Measurements from ENCODE around the gene RNF168. TPM values are rescaled to one million over a fixed set of nuclear protein-coding genes. Genes with fewer than 3 reads are reported as not detected.
"Not testable (repeated sequence)": the region's sequence is repeated elsewhere in the genome, so short reads cannot be mapped to it uniquely, and the experiment has no call there.

Gene RNF168
- total RNA-seq: 10 to 100 TPM; 14.7 to 21.3 (median 17.9) TPM

- H3K27me3 ChIP-seq: no peaks in the 10 kb centered on the region
- TF ChIP-seq POLR2A (IDR thresholded peaks at IDR 0.05) (peak; percentile 28 to 93), CTCF (IDR thresholded peaks at IDR 0.05) (no peak)
- H3K27ac ChIP-seq: peak within 1 kb of the TSS; percentile 69 to 97 (median 85)
- intact Hi-C loops (cut with DNase I): no loop called here
- H3K4me3 ChIP-seq (replicated peaks in 1 of 3): peak within 1 kb of the TSS; percentile 37 to 93 (median 49)
- H3K36me3 ChIP-seq: no peaks in the 10 kb centered on the region
- H3K4me1 ChIP-seq: peaks cover 6 to 10% of the 10 kb centered on the region in 2 donors
- WGBS, 2 donors: 0 to 1% methylated on average over 22 to 27 of the region's 75 CpGs
- peak; percentile 95 for DNase-seq
- H3K9me3 ChIP-seq: no peaks in the 10 kb centered on the region
These were observed at the start of gene RNF168 for GRCh38 chr3:196503196-196504076. TSS of gene RNF168 (minus strand) at chr3:196503768. CDS start at chr3:196503173, 595 bp downstream.

- Histone ChIP-seq H3K36me3 (no peaks in the 10 kb centered on the region), H3K9me3 (no peaks in the 10 kb centered on the region), H3K4me3 (replicated peaks in 1 of 3) (no peak overlapping the region), H3K27ac (no peak overlapping the region), H3K4me1 (no peaks in the 10 kb centered on the region), H3K27me3 (no peaks in the 10 kb centered on the region)
- intact Hi-C loops (cut with DNase I): no loop called here
- no peak for TF ChIP-seq POLR2A (IDR thresholded peaks at IDR 0.05)
- TF ChIP-seq CTCF (IDR thresholded peaks at IDR 0.05): no peak
- no peak for DNase-seq
- whole genome bisulfite sequencing, 2 donors: 95 to 96% methylated on average over 5 of the region's 5 CpGs
These were observed 48.7 kb upstream of the RNF168 start for GRCh38 chr3:196552253-196552652.

GRCh38 chr3:196550172-196550571 lies 46.6 kb upstream of the RNF168 start:
- H3K9me3 ChIP-seq; H3K36me3 ChIP-seq; H3K4me1 ChIP-seq; intact Hi-C loops (cut with DNase I); DNase-seq; H3K27ac ChIP-seq; H3K27me3 ChIP-seq; H3K4me3 ChIP-seq (replicated peaks in 1 of 3): not testable (repeated sequence)
- WGBS, 2 donors: 84 to 94% methylated on average over 3 of the region's 3 CpGs

GRCh38 chr3:196549312-196549711 lies 45.7 kb upstream of the RNF168 start:
- H3K27me3 ChIP-seq; H3K4me3 ChIP-seq (replicated peaks in 1 of 3); H3K4me1 ChIP-seq; H3K36me3 ChIP-seq; H3K9me3 ChIP-seq; intact Hi-C loops (cut with DNase I); DNase-seq; H3K27ac ChIP-seq: not testable (repeated sequence)
- 100% methylated on average over 1 of the region's 1 CpG for WGBS, 2 donors

- Histone ChIP-seq H3K4me1 (no peaks in the 10 kb centered on the region), H3K9me3 (no peaks in the 10 kb centered on the region), H3K36me3 (no peaks in the 10 kb centered on the region), H3K27ac (no peak overlapping the region), H3K4me3 (replicated peaks in 1 of 3) (no peak overlapping the region), H3K27me3 (no peaks in the 10 kb centered on the region)
- 88 to 91% methylated on average over 2 of the region's 2 CpGs for WGBS, 2 donors
- no peak for TF ChIP-seq CTCF (IDR thresholded peaks at IDR 0.05)
- TF ChIP-seq POLR2A (IDR thresholded peaks at IDR 0.05): no peak
- intact Hi-C loops (cut with DNase I): no loop called here
- DNase-seq: no peak
These were observed 43.5 kb upstream of the RNF168 start for GRCh38 chr3:196547067-196547466.

- intact Hi-C loops (cut with DNase I): no loop called here
- no peaks in the 10 kb centered on the region for H3K9me3 ChIP-seq
- H3K36me3 ChIP-seq: no peaks in the 10 kb centered on the region
- H3K27ac ChIP-seq: no peak overlapping the region
- TF ChIP-seq POLR2A (IDR thresholded peaks at IDR 0.05): no peak
- no peak for TF ChIP-seq CTCF (IDR thresholded peaks at IDR 0.05)
- no peak for DNase-seq
- H3K4me1 ChIP-seq: no peaks in the 10 kb centered on the region
- H3K27me3 ChIP-seq: no peaks in the 10 kb centered on the region
- WGBS, 2 donors: 62 to 74% methylated on average over 5 of the region's 5 CpGs
- no peak overlapping the region for H3K4me3 ChIP-seq (replicated peaks in 1 of 3)
These were observed 43.0 kb upstream of the RNF168 start for GRCh38 chr3:196546537-196546936.
